IMR-90 (cell line): ENCODE data around the gene RAVER2. TPM values are rescaled to one million over a fixed set of nuclear protein-coding genes. Genes with fewer than 3 reads are reported as not detected.

Source experiments
- ATAC-seq: fragments of 200-7000 bp; cut with Tn5 transposase; 2 replicates; pipeline ENCODE4 v1.9.1; 2020; ENCODE audit warnings: low read depth, mild to moderate bottlenecking, moderate library complexity
- BruUV-seq: library from RNA; stranded (reverse); fragments of 400-500 nt; replicated peaks from 2 replicates; lab custom pipeline; 2021; lab: Mats Ljungman, UMichigan
- CTCF ChIA-PET: fragments of 300-600 bp; formaldehyde crosslinking; extraction: SDS; loops from one replicate; lab custom pipeline; 2021; ENCODE audit warnings: antibody characterized with exemption; lab: Yijun Ruan, JAX
- POLR2A ChIA-PET: fragments of 300-600 bp; sonication (Branson Sonifier 250); formaldehyde crosslinking; loops from one replicate; lab custom pipeline; 2022; ENCODE audit warnings: antibody characterized with exemption; ENCODE audit not compliant: unreplicated experiment; lab: Charles Lee
- DNase-seq: peaks from one replicate; pipeline ENCODE4 v3.0.0; 2013
- H2AFZ ChIP-seq: replicated peaks from 2 replicates; pipeline ENCODE3; 2013; ENCODE audit warnings: low read length, mild to moderate bottlenecking; ENCODE audit not compliant: poor library complexity
- H2AK5ac ChIP-seq: 2 replicates; pipeline ENCODE4 v1.6.1; 2013; ENCODE audit warnings: low read depth, low read length, inconsistent platforms
- H2AK9ac ChIP-seq: replicated peaks from 2 replicates; pipeline ENCODE3; 2013; ENCODE audit warnings: mild to moderate bottlenecking, low read depth, low read length, moderate library complexity; ENCODE audit not compliant: poor library complexity
- H2BK120ac ChIP-seq: 2 replicates; pipeline ENCODE4 v1.6.1; 2013; ENCODE audit warnings: low read depth, low read length, inconsistent platforms
- H2BK15ac ChIP-seq: 3 replicates; pipeline ENCODE4 v1.6.1; 2013; ENCODE audit warnings: low read depth, low read length, inconsistent platforms
- H2BK20ac ChIP-seq: 2 replicates; pipeline ENCODE4 v1.6.1; 2013; ENCODE audit warnings: low read depth, mild to moderate bottlenecking, inconsistent platforms, low read length, moderate library complexity
- H2BK5ac ChIP-seq: 2 replicates; pipeline ENCODE4 v1.6.1; 2013; ENCODE audit warnings: mild to moderate bottlenecking, low read depth, low read length, inconsistent platforms; ENCODE audit not compliant: poor library complexity, severe bottlenecking
- H3K14ac ChIP-seq: replicated peaks from 2 replicates; pipeline ENCODE4 v1.6.1; 2013; ENCODE audit warnings: low read depth, low read length, inconsistent platforms
- H3K18ac ChIP-seq: 2 replicates; pipeline ENCODE4 v1.6.1; 2013; ENCODE audit warnings: low read depth, low read length, control low read depth
- H3K23ac ChIP-seq: 2 replicates; pipeline ENCODE4 v1.6.1; 2013; ENCODE audit warnings: low read depth, low read length, inconsistent platforms
- H3K27ac ChIP-seq: 2 replicates; pipeline ENCODE4 v1.5.1; 2013; ENCODE audit warnings: mild to moderate bottlenecking, control low read depth, low read length; ENCODE audit not compliant: insufficient read depth
- H3K27me3 ChIP-seq: 2 replicates; pipeline ENCODE4 v1.6.1; 2013; ENCODE audit warnings: low read length; ENCODE audit not compliant: control insufficient read depth, insufficient read depth
- H3K36me3 ChIP-seq: 2 replicates; pipeline ENCODE4 v1.6.1; 2013; ENCODE audit warnings: low read length, mixed read lengths; ENCODE audit not compliant: control insufficient read depth, insufficient read depth
- H3K4ac ChIP-seq: 2 replicates; pipeline ENCODE4 v1.6.1; 2013; ENCODE audit warnings: low read depth, low read length, inconsistent platforms
- H3K4me1 ChIP-seq: 2 replicates; pipeline ENCODE4 v1.6.1; 2013; ENCODE audit warnings: low read length, mixed read lengths; ENCODE audit not compliant: control insufficient read depth, insufficient read depth
- H3K4me2 ChIP-seq: 2 replicates; pipeline ENCODE4 v1.6.1; 2013; ENCODE audit warnings: low read depth, mild to moderate bottlenecking, control low read depth, low read length, moderate library complexity
- H3K4me3 ChIP-seq: 2 replicates; pipeline ENCODE4 v1.5.1; 2013; ENCODE audit warnings: low read depth, mild to moderate bottlenecking, control low read depth, low read length, moderate library complexity; ENCODE audit not compliant: insufficient read depth
- H3K56ac ChIP-seq: 2 replicates; pipeline ENCODE4 v1.6.1; 2013; ENCODE audit warnings: low read length, inconsistent platforms; ENCODE audit not compliant: insufficient read depth; ENCODE audit errors: extremely low read depth
- H3K79me1 ChIP-seq, 2 experiments: 2 replicates each; pipeline ENCODE4 v1.6.1; 2013; ENCODE audit warnings: low read length in 2 of 2, inconsistent platforms in 1 of 2, low read depth in 1 of 2
- H3K9ac ChIP-seq: 2 replicates; pipeline ENCODE4 v1.6.1; 2013; ENCODE audit warnings: low read depth, low read length, control low read depth
- H3K9me1 ChIP-seq: 2 replicates; pipeline ENCODE4 v1.6.1; 2013; ENCODE audit warnings: low read length, inconsistent platforms; ENCODE audit not compliant: insufficient read depth
- H3K9me3 ChIP-seq: 2 replicates; pipeline ENCODE4 v1.6.1; 2013; ENCODE audit warnings: low read length; ENCODE audit not compliant: control insufficient read depth, insufficient read depth
- H4K20me1 ChIP-seq: 2 replicates; pipeline ENCODE4 v1.6.1; 2013; ENCODE audit warnings: low read length, inconsistent platforms; ENCODE audit not compliant: insufficient read depth
- H4K5ac ChIP-seq: 2 replicates; pipeline ENCODE4 v1.6.1; 2013; ENCODE audit warnings: mild to moderate bottlenecking, low read depth, low read length, control low read depth
- H4K8ac ChIP-seq, 2 experiments: 2 replicates each; pipeline ENCODE4 v1.6.1; 2013; ENCODE audit warnings: low read depth in 2 of 2, low read length in 2 of 2, control low read depth in 1 of 2, inconsistent platforms in 1 of 2
- H4K91ac ChIP-seq: 2 replicates; pipeline ENCODE4 v1.6.1; 2013; ENCODE audit warnings: low read depth, low read length, inconsistent platforms; ENCODE audit not compliant: insufficient read depth
- CEBPB ChIP-seq: IDR thresholded peaks from 2 replicates; pipeline ENCODE4 v1.6.1; 2012; ENCODE audit warnings: low read depth, low read length, improper control_type of control experiment
- CHD1 ChIP-seq: IDR thresholded peaks from 2 replicates; pipeline ENCODE4 v1.6.1; 2012; ENCODE audit warnings: low read depth, low read length, improper control_type of control experiment
- MAFK ChIP-seq: IDR thresholded peaks from 2 replicates; pipeline ENCODE4 v1.6.1; 2012; ENCODE audit warnings: low read depth, low read length, improper control_type of control experiment
- MAZ ChIP-seq: IDR thresholded peaks from 2 replicates; pipeline ENCODE4 v1.6.1; 2012; ENCODE audit warnings: low read depth, mild to moderate bottlenecking, low read length, improper control_type of control experiment, moderate library complexity, borderline replicate concordance
- MXI1 ChIP-seq: IDR thresholded peaks from 2 replicates; pipeline ENCODE4 v1.6.1; 2012; ENCODE audit warnings: low read depth, mild to moderate bottlenecking, low read length, moderate library complexity, borderline replicate concordance
- NFE2L2 ChIP-seq: fragments of 150-350 bp; IDR thresholded peaks from 2 replicates; pipeline ENCODE4 v1.6.1; 2016; ENCODE audit warnings: low read depth, mild to moderate bottlenecking, low read length
- RAD21 ChIP-seq: IDR thresholded peaks from 2 replicates; pipeline ENCODE4 v1.6.1; 2012; ENCODE audit warnings: low read length, improper control_type of control experiment
- RCOR1 ChIP-seq: IDR thresholded peaks from 2 replicates; pipeline ENCODE4 v1.6.1; 2012; ENCODE audit warnings: mild to moderate bottlenecking, low read length, improper control_type of control experiment; ENCODE audit not compliant: insufficient replicate concordance
- RFX5 ChIP-seq: IDR thresholded peaks from 2 replicates; pipeline ENCODE4 v1.8.0; 2012; ENCODE audit warnings: low read depth, mild to moderate bottlenecking, low read length, moderate library complexity
- SMC3 ChIP-seq: fragments of 150-350 bp; IDR thresholded peaks from 2 replicates; pipeline ENCODE4 v1.6.1; 2016; ENCODE audit warnings: low read depth, mild to moderate bottlenecking, antibody characterized with exemption, low read length, moderate library complexity
- WGBS, 2 experiments: methylation state at CpG; one replicate each; pipeline versions ENCODE4 v1.1.5 to v1.1.7; 2013; ENCODE audit warnings: missing lambda C conversion rate in 2 of 2; ENCODE audit not compliant: insufficient read length in 1 of 2; ENCODE audit errors: extremely low coverage in 2 of 2; 5-methylcytosine and 5-hydroxymethylcytosine counted together
- dilution Hi-C: fragments of 300-500 bp; cut with HindIII; formaldehyde crosslinking; loops from one replicate; pipeline ENCODE4 v1.14.3; 2018; ENCODE audit warnings: low sequenced_read_pairs; ENCODE audit not compliant: unreplicated experiment
- in situ Hi-C: fragments of 300-500 bp; cut with MboI; formaldehyde crosslinking; loops from 3 replicates; pipeline ENCODE4 v1.14.3; 2019; ENCODE audit warnings: low sequenced_read_pairs, inconsistent platforms, mixed read lengths
- intact Hi-C: fragments of 100-400 bp; cut with micrococcal nuclease; formaldehyde crosslinking; loops from 2 replicates; pipeline ENCODE4 v1.10.0; 2022
- polyA plus RNA-seq, 3 experiments: library from polyadenylated mRNA; depleted of rRNA; stranded (reverse); fragments of >200 nt; gene quantifications; 2 replicates each; pipeline ENCODE4 v1.2.3, GENCODE V29; 2012; ENCODE audit warnings: low replicate concordance in 1 of 3
- total RNA-seq: library from RNA; depleted of rRNA; stranded (reverse); fragments of >200 nt; gene quantifications from 2 replicates; pipeline ENCODE4 v1.2.3, GENCODE V29; 2012
- TF ChIP-seq, protein P1 (sequence below): conservative IDR thresholded peaks from 2 replicates; pipeline ENCODE4 v1.5.1; 2012; ENCODE audit warnings: mild to moderate bottlenecking, low read depth, low read length, improper control_type of control experiment
- TF ChIP-seq, protein P2 (sequence below): fragments of 150-350 bp; IDR thresholded peaks from 2 replicates; pipeline ENCODE4 v1.6.1; 2016; ENCODE audit warnings: low read depth, mild to moderate bottlenecking, low read length, moderate library complexity, borderline replicate concordance

Gene RAVER2
- total and polyA plus RNA-seq, 2 of the 4 experiments (the other 2 are of a cell fraction) = 3.7 to 6.1 TPM

DNA sequence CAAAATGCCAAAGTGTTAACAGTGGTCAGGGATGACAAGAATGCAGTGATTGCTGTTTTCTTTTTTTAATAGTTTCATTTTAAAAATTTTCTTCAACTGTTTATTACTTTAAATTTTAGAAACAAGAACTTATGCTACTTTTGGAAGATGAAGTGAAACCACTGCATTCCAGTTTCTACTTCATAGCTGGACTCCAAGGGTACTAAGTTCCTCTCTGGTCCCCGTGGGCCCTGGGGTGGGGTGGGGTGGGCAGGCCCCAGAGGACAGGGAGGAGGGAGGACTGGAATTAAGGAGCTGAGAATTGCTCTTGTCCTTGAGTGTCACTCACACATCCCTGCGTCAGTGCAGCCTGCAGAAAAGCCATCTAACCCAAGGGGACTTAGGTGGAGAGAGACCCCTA, 97.3 kb downstream of the RAVER2 start:
- Histone ChIP-seq H2AFZ (no peak overlapping the region), H2AK9ac (no peak overlapping the region), H3K4ac (no peak overlapping the region), H3K4me3 (no peak overlapping the region), H2BK5ac (no peak overlapping the region), H3K18ac (no peak overlapping the region), H2AK5ac (no peak overlapping the region), H3K9ac (no peak overlapping the region), H4K20me1 (no peaks in the 10 kb centered on the region), H3K79me1 (peaks cover 0 to 4% of the 10 kb centered on the region in 2 experiments; a peak in 1 of 4 replicates), H2BK20ac (no peak overlapping the region), H3K4me1 (peaks cover 5% of the 10 kb centered on the region; the same call in 1 of the 2 replicates), H3K4me2 (no peak overlapping the region; the same call in 1 of the 2 replicates), H3K9me3 (no peaks in the 10 kb centered on the region), H3K9me1 (peaks cover 3% of the 10 kb centered on the region; the same call in 1 of the 2 replicates), H3K23ac (no peak overlapping the region), H3K27me3 (no peaks in the 10 kb centered on the region), H2BK15ac (no peak overlapping the region), H4K91ac (no peak overlapping the region), H2BK120ac (no peak overlapping the region), H3K56ac (no peak overlapping the region), H3K14ac (no peak overlapping the region), H4K5ac (no peak overlapping the region), H3K27ac (no peak overlapping the region), H4K8ac (no peak overlapping the region), H3K36me3 (peaks cover 71% of the 10 kb centered on the region)
- DNase-seq = no peak
- no CpG with 5 or more reads among the region's 2 CpGs for WGBS, 2 experiments
- intact Hi-C loops = no loop called here
- TF ChIP-seq SMC3 (no peak), NFE2L2 (no peak), CHD1 (no peak), MXI1 (no peak), MAZ (no peak), RCOR1 (no peak), CEBPB (no peak), MAFK (no peak), RAD21 (no peak), RFX5 (no peak)
- TF ChIP-seq, protein P1, sequence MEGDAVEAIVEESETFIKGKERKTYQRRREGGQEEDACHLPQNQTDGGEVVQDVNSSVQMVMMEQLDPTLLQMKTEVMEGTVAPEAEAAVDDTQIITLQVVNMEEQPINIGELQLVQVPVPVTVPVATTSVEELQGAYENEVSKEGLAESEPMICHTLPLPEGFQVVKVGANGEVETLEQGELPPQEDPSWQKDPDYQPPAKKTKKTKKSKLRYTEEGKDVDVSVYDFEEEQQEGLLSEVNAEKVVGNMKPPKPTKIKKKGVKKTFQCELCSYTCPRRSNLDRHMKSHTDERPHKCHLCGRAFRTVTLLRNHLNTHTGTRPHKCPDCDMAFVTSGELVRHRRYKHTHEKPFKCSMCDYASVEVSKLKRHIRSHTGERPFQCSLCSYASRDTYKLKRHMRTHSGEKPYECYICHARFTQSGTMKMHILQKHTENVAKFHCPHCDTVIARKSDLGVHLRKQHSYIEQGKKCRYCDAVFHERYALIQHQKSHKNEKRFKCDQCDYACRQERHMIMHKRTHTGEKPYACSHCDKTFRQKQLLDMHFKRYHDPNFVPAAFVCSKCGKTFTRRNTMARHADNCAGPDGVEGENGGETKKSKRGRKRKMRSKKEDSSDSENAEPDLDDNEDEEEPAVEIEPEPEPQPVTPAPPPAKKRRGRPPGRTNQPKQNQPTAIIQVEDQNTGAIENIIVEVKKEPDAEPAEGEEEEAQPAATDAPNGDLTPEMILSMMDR = no peak
- TF ChIP-seq, protein P2, sequence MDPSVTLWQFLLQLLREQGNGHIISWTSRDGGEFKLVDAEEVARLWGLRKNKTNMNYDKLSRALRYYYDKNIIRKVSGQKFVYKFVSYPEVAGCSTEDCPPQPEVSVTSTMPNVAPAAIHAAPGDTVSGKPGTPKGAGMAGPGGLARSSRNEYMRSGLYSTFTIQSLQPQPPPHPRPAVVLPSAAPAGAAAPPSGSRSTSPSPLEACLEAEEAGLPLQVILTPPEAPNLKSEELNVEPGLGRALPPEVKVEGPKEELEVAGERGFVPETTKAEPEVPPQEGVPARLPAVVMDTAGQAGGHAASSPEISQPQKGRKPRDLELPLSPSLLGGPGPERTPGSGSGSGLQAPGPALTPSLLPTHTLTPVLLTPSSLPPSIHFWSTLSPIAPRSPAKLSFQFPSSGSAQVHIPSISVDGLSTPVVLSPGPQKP = no peak
- dilution Hi-C loops = no loop called here
- ChIA-PET CTCF (no interaction called here), POLR2A (interaction anchor here (0.6 kb wide), 1 partner anchor 1008 kb away, joined by 13 read pairs; no protein-coding TSS in a partner anchor)
- BruUV-seq = no TSS peak
- ATAC-seq = peak; percentile 15; the same call in 1 of the 2 replicates
- in situ Hi-C loops = no loop called here
